ENCODE data around the gene KIF24. TPM values are rescaled to one million over a fixed set of nuclear protein-coding genes. Genes with fewer than 3 reads are reported as not detected.

Gene KIF24
- total RNA-seq, 3 donors from 2014 or later (not counting 1 experiment from before 2014, with no cell fraction given) = 0.28 to 0.50 (median 0.30) TPM

- intact Hi-C loops (cut with micrococcal nuclease) = no loop called here
- H3K27me3 Mint-ChIP-seq (ENCODE audit: low read depth in 2 of 2) = no peaks in the 10 kb centered on the region
- Histone ChIP-seq H3K27me3 (ENCODE audit: control insufficient read depth, insufficient read depth, low read length) (no peaks in the 10 kb centered on the region), H3K36me3 (ENCODE audit: control insufficient read depth, insufficient read depth, low read length) (peaks cover 8% of the 10 kb centered on the region), H3K4me1 (ENCODE audit: control insufficient read depth, insufficient read depth, low read length) (no peaks in the 10 kb centered on the region), H3K4me3 (ENCODE audit: low read length) (no peak overlapping the region), H3K9me3 (ENCODE audit: control insufficient read depth, insufficient read depth, low read length) (no peaks in the 10 kb centered on the region), H3K27ac (ENCODE audit: low read length) (no peak overlapping the region)
- H3K36me3 Mint-ChIP-seq = peaks cover 5% of the 10 kb centered on the region
- DNase-seq = no peak
- no peak overlapping the region for H3K27ac Mint-ChIP-seq
- no peak for TF ChIP-seq CTCF (IDR thresholded peaks at IDR 0.05)
- no peaks in the 10 kb centered on the region for H3K9me3 Mint-ChIP-seq
- no peak for ATAC-seq
- H3K4me1 Mint-ChIP-seq = no peaks in the 10 kb centered on the region
- no peak overlapping the region for H3K4me3 Mint-ChIP-seq
Measured at GRCh38 chr9:34347800-34348158, 18.7 kb upstream of the KIF24 start.

GRCh38 chr9:34346873-34347799 is 18.1 kb upstream of the KIF24 start:
- DNase-seq = no peak
- H3K4me1 Mint-ChIP-seq = no peaks in the 10 kb centered on the region

GRCh38 chr9:34343605-34344004 is 14.5 kb upstream of the KIF24 start:
- Histone ChIP-seq H3K27ac (ENCODE audit: low read length) (no peak overlapping the region), H3K36me3 (ENCODE audit: control insufficient read depth, insufficient read depth, low read length) (peaks cover 39% of the 10 kb centered on the region), H3K27me3 (ENCODE audit: control insufficient read depth, insufficient read depth, low read length) (no peaks in the 10 kb centered on the region), H3K4me1 (ENCODE audit: control insufficient read depth, insufficient read depth, low read length) (no peaks in the 10 kb centered on the region), H3K4me3 (ENCODE audit: low read length) (no peak overlapping the region), H3K9me3 (ENCODE audit: control insufficient read depth, insufficient read depth, low read length) (no peaks in the 10 kb centered on the region)
- H3K27me3 Mint-ChIP-seq (ENCODE audit: low read depth in 2 of 2) = no peaks in the 10 kb centered on the region
- H3K36me3 Mint-ChIP-seq = peaks cover 6% of the 10 kb centered on the region
- H3K27ac Mint-ChIP-seq = no peak overlapping the region
- 100% methylated on average over 1 of the region's 1 CpG for WGBS (ENCODE audit: insufficient coverage)
- ATAC-seq = no peak
- no peaks in the 10 kb centered on the region for H3K4me1 Mint-ChIP-seq
- intact Hi-C loops (cut with micrococcal nuclease) = no loop called here
- DNase-seq = no peak
- H3K9me3 Mint-ChIP-seq = no peaks in the 10 kb centered on the region
- H3K4me3 Mint-ChIP-seq = no peak overlapping the region
- no peak for TF ChIP-seq CTCF (IDR thresholded peaks at IDR 0.05)

More at GRCh38 chr9:34346873-34347799, 18.1 kb upstream of the KIF24 start:
- Mint-ChIP-seq H3K9me3 (no peaks in the 10 kb centered on the region), H3K4me3 (no peak overlapping the region), H3K27ac (no peak overlapping the region), H3K36me3 (peaks cover 5% of the 10 kb centered on the region), H3K27me3 (ENCODE audit: low read depth in 2 of 2) (no peaks in the 10 kb centered on the region)
- H3K4me1 ChIP-seq (ENCODE audit: control insufficient read depth, insufficient read depth, low read length) = no peaks in the 10 kb centered on the region
- no peak for TF ChIP-seq CTCF (IDR thresholded peaks at IDR 0.05)
- intact Hi-C loops (cut with micrococcal nuclease) = no loop called here
- ATAC-seq = no peak
- no peak overlapping the region for H3K4me3 ChIP-seq (ENCODE audit: low read length)
- peaks cover 14% of the 10 kb centered on the region for H3K36me3 ChIP-seq (ENCODE audit: control insufficient read depth, insufficient read depth, low read length)
- no peak overlapping the region for H3K27ac ChIP-seq (ENCODE audit: low read length)
- no peaks in the 10 kb centered on the region for H3K27me3 ChIP-seq (ENCODE audit: control insufficient read depth, insufficient read depth, low read length)
- 92% methylated on average over 15 of the region's 15 CpGs for WGBS (ENCODE audit: insufficient coverage)
- no peaks in the 10 kb centered on the region for H3K9me3 ChIP-seq (ENCODE audit: control insufficient read depth, insufficient read depth, low read length)
